COLO668 (cell line): Measurements from ENCODE around the gene CD83.
"Not testable (repeated sequence)": the region's sequence is repeated elsewhere in the genome, so short reads cannot be mapped to it uniquely, and the experiment has no call there.

Experiments used
- DNase-seq: peaks from one replicate; lab custom pipeline; 2025; ENCODE audit not compliant: unreplicated experiment; lab: John Stamatoyannopoulos, UW

Gene CD83, protein sequence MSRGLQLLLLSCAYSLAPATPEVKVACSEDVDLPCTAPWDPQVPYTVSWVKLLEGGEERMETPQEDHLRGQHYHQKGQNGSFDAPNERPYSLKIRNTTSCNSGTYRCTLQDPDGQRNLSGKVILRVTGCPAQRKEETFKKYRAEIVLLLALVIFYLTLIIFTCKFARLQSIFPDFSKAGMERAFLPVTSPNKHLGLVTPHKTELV

DNA sequence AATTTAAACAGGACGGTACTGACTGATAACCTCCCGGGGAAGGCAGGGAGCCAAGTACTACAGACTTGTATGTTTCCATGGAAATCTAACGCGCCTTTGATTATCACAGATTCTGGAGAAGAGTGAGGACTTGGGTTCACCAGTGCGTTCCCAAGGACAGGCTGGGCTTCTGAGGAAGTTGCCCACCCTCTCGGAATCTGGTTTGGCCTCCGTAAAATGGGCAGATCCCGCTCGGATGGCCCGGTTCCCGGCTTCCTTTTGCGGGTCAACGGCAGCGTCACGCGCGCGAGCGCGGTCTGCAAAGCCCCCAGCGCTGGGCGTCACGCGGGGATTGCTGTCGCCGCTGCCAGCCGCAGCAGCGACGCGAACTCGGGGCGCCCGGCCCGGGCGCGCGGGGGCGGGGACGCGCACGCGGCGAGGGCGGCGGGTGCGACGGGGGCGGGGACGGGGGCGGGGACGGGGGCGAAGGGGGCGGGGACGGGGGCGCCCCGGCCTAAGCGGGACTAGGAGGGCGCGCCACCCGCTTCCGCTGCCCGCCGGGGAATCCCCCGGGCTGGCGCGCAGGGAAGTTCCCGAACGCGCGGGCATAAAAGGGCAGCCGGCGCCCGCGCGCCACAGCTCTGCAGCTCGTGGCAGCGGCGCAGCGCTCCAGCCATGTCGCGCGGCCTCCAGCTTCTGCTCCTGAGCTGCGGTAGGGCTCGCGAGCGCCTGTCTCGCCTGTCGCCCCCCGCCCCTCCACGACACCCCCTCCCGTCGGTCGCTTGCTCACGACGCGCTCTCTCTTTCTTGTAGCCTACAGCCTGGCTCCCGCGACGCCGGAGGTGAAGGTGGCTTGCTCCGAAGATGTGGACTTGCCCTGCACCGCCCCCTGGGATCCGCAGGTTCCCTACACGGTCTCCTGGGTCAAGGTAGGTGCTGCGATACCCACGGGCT, at the start of gene CD83:
Gene CD83 (plus strand): TSS at position 615 of the 933 bp plus-strand sequence. CDS start 40 bp downstream, at position 655.
- peak; percentile 87 for DNase-seq

DNA sequence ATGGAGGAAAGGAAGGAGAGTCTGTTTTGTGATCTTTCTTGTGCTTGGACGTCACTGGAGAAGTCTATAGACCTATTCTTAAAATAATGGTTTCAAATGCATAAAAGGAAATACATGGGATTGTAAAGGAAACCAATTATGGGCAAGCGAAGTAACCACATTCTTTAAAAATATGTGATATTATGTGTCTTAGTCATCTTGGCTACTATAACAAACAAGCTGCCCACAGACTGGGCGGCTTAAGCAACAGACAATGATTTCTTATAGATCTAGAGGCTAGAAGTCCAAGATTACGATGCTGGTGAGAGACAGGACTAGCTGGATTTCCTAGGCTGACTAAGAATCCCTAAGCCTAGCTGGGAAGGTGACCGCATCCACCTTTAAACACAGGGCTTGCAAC, 49.4 kb upstream of the CD83 start:
- no peak for DNase-seq

DNA sequence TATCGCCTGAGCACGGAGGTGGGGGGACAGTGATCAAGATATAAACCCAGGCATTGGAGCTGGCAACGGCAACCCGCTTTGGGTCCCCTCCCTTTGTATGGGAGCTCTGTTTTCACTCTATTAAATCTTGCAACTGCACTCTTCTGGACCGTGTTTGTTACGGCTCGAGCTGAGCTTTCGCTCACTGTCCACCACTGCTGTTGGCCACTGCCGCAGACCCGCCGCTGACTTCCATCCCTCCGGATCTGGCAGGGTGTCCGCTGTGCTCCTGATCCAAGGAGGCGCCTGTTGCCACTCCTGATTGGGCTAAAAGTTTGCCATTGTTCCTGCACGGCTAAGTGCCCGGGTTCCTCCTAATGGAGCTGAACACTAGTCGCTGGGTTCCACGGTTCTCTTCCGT, 48.9 kb upstream of the CD83 start:
- no peak for DNase-seq

DNA sequence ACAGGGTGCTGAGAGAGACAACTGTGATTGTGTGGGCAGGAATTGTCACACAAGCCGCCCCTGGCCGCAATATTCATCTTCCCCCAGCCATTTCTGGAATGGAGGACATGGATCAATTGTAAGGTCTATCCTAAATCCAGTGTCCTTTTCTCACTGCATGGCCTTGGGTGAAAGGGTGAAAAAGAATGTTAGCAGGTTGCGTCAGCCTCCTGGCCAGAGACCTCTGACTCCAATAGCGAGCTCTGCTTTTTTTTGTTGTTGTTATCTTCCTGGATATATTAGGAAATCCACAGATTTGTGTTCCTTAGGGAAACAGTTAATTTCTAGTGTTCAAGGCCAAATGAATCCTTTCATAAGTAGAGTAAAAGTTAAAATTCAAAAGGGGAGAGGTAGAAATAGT, 47.1 kb upstream of the CD83 start:
- DNase-seq: no peak

DNA sequence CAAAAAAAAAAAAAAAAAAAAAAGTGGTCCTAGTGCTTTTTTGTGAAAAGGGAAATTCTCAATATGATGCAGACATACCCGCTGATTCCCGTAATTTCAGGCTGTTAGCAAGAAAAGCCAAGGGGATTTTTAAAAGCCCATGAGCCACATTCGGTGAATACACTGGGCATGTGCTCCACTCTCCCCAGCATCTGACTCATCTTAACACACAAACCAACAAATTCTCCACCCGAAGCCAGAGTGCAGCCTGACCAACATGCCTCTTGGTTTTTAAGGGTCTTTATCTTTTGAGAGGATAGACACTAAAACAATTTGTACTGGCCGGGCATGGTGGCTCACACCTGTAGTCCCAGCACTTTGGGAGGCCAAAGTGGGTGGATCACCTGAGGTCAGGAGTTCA, 45.5 kb upstream of the CD83 start:
- no peak for DNase-seq

DNA sequence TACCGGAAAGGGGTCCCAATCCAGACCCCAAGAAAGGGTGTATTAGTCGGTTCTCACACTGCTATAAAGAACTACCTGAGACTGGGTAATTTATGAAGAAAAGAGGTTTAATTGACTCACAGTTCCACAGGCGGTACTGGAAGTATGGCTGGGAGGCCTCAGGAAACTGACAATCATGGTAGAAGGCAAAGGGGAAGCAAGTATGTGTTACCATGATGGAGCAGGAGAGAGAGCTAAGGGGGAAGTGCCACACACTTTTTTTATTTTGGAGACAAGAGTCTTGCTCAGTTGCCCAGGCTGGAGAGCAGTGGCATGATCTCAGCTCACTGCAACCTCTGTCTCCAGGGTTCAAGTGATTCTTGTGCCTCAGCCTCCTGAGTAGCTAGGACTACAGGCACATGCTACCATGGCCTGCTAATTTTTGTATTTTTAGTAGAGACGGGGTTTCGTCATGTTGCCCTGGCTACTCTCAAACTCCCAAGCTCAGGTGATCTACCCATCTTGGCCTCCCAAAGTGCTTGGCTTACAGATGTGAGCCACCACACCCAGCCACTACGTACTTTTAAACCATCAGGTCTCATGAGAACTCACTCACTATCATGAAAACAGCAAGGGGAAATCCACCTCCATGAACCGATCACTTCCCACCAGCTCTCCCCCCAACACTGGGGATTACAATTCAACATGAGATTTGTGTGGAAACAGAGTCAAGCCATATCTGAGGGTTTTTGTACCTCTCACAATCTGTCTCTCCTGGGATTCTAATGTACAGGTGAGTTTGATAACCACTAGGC, 43.8 kb upstream of the CD83 start:
- not testable (repeated sequence) for DNase-seq

DNA sequence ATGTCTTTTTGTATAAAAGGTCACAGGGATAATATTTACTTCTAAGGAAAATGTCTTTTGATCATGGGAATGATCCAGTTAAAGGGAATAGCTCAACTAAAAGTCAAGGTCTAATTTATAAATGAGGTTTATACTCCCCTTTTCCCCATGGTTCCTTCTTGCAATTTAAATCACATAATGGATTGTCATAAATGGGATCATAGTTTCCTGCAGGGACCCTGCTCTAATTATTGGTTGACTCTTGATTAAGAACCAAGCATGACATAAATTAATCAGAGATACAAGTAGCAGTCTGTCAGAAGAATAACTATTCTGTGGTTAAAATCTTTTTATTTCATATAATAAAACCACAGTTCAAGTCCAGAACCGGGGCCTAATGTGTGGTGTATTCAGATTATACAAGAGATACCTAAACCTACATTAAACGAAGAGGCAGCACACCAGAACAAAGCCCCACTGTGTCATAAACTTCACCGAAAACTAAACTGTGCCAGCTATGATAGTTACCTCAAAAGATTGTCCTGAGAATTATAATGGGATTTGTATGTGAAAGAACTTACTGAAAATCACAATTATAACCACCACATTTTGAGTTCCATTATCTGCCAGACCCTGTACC, 43.0 kb upstream of the CD83 start:
- DNase-seq: no peak

DNA sequence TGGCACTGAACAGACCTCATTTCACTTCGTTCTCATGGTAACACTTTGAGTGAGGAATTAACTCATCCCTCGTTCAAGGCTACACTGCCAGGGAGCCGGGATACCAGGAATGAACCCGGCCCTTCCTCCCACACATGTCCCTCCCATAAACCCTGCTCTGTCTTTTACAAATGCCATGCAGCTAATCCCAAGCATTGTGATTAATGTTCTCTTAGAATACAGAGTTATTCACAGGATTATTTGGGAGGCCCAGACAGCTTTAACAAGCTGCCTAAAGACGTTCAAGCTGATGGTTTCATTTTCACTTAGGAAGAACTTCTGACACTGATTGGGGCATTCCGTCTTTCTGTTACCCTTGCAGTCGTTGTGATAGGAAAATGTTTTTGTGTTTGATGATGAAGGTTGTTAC, 42.5 kb upstream of the CD83 start:
- DNase-seq: no peak

DNA sequence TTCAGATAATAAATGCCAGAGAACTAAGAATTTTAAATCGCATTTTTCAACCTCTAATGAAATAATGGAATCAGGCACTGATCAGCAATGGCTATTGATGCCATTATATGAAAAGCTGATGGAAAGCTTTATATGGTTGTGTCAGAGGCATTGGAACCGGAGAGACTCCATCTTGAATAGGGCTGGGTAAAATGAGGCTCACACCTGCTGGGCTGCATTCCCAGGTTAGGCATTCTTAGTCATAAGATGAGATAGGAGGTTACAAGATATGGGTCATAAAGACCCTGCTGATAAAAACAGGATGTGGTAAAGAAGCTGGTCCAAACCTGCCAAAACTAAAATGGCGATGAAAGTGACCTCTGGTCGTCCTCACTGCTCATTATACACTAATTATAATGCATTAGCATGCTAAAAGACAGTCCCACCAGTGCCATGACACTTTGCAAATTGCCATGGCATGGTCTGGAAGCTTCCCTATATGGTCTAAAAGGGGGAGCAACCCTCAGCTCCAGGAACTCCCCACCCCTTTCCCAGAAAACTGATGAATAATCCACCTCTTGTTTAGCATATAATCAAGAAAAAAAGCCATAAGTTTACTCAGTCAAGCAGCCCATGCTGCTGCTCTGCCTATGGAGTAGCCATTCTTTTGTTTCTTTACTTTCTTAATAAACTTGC, 40.2 kb upstream of the CD83 start:
- no peak for DNase-seq

DNA sequence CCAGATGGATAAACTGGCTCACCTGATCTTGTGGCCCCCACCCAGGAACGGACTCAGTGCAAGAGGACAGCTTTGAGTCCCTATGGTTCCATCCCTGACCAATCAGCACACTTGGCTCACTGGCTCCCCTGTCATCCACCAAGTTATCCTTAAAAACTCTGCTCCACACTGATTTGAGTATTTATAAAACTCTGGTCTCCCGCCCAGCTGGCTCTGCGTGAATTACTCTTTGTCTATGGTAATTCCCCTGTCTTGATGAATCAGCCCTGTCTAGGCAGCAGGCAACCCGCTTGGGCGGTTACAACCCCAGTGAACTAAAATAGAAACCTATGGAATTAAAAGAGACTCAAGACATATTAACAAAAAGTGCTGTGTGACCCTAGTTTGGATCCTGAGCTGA, 38.1 kb upstream of the CD83 start:
- DNase-seq: no peak

DNA sequence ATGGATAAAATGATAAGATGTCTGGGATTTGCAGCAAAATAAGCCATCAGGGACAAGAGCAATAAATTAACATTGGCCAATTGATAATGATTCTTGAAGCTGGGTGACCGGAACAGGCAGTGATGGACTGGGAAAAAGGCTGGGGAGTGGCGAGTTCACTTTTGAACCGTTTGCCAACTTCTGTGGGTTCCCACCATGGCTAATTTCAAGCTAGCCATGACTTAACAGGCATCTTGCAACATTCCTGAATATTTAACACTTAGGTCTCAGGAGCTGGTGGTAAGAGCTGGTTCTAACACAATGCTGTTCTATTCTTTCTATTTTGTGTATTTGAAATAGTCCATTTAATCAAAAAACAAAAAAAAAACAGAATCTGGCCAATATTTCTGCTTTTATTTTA, 37.6 kb upstream of the CD83 start:
- DNase-seq: no peak

DNA sequence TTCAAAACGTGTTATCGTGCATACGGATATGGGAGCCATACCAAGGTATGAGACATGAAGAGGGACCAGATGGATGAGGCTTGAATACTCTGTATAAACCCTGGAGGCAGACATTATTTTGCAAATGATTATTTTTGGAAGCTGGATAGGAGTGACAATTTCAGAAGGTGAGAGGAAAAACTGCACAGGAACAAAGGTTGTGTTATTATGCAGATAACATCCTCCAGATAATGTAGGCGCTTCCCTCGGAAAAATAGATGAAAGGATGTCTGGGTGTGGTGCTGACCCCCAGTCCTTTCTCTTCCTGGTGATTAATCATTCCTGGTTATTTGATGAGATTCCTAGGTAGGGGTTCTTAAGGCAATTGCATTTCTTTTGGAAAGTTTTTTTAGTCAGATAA, 36.4 kb upstream of the CD83 start:
- DNase-seq: no peak

DNA sequence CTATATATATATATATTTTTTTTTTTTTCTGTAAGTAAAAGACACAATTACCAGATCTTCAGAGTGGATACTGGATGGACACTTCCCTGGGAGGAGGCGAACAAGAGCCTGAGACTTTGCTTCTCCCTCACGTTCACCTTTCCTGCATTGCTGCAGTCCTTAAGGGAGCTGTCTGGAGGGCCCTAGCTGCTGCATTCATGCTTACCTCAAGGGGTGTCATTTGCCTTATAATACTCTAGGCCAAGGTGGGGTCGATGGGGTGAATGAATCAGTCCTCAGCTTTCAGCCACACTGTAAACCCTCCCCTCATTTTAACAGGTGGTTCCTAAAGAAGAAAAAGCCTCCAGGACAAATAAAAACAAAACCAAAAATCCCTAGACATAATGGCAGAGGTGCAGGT, 34.8 kb upstream of the CD83 start:
- DNase-seq: no peak

DNA sequence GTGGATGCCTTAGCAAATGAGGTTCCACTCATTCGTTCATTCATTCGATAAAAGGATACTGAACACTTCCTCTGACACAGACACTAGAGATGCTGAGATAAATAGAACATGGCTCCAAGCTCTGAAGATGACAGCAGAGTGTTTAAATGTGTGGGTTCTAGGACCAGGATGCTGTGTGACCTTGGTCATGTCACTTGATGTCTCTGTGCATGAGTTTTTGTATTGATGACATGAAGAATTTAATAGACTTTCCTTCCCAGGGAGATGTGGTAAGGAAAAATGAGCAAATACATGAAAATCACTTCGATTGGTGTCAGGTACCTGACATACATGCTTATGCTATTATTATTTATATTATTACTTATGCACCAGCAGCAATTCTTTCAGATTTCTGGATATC, 34.3 kb upstream of the CD83 start:
- no peak for DNase-seq

DNA sequence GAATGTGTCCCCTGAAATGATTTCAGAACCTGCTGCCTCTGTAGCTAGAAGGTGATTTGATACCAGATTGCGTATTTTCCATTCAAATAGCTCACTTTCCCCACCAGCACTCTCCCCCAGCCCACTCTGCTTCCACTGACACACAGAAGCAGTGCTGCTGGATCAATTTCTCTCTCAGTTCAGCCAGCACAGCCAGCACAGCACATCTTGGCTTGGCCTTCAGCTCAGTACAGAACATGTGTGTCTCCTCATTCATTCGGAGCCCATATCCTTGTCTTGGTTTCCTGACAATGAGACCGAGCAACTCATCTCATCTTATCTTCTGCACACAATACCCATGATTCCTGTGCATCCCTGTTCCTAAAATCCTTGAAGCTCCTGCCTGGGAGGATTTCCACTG, 33.8 kb upstream of the CD83 start:
- no peak for DNase-seq

DNA sequence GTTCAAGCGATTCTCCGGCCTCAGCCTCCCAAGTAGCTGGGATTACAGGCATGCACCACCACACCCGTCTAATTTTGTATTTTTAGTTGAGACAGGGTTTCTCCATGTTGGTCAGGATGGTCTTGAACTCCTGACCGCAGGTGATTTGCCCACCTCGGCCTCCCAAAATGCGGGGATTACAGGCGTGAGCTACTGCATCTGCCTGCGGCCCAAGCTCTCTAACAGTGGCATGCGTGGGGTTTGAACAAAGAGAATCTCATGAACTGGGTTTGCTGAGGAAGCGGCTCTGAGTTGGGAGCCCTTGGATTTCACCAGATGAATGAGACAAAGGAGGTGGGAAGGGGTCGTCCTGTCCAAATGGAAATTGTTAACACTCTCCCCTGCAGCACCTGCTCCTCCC, 33.2 kb upstream of the CD83 start:
- DNase-seq: no peak

DNA sequence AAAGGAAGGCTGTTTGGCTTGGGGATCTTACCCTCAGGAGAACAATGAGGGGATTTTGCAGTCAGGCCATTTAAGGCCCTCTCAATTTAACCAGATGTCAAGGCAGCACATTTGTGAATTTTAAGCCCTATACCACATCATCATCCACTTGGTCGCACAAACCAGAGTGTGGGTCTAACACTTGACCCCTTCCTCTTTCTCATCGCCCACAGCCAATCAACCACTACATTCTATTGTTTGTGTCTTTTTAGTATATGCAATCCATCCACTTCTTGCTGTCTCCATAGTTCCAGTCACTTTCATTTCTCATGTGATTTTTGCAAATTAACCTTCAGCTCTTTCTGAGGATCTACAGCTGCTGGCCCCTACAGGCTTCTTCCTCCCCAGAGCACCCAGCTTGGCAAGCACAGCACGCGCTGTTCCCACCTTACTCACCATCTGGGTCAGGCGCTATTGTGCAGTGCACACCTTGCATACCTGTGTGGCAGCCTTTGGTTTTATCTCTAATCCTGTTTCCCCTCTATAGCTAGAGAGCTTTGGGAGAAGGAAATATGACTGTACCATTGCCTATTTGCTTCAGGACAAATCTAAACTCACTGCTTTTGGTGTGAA, 32.3 kb upstream of the CD83 start:
- DNase-seq: no peak

DNA sequence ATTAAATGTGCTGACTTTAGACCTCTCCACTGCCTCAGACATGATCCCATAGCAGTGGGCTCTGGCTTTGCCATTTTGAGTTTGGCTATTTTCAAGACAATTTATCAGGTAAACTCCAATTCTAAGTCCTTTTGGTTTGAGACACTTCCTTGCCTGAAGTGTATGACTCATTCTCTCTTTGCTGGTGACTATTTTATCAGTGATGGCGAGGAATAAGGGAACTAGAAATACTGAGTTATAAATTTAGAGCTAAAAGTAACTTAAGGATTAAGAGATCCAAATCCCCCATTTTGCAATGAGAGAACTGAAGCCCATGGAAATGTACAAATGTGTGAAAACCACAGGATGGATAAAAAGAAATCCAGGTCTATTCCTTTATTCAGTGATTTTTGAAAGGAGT, 30.9 kb upstream of the CD83 start:
- no peak for DNase-seq

DNA sequence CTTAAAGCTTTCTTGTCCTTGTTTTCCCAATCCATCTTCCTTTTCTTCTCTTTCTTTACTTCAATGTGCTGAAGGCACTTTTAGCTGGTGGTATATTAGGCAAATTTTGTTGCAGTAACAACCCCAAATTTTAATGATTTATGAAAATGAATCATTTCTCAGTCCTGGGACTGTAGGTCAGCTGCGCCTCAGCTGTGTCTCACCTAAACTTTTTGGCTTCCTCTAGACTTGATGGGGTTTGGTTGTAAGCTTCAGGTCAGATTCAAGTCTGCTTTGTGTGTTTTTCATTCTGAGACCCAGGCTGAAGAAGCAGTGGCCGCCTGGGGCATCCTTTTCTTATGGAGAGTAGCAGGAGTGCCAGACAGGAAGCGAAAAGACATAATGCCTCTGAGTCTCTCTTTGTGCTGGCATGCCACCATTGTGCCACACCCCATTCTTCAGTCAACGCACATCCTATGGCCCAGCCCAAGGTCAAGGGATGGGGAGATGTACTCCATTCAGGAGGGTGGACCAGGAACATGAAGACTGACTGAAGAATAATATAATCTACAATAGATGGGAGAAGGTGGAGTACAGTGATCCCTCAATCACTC, 28.9 kb upstream of the CD83 start:
- no peak for DNase-seq

DNA sequence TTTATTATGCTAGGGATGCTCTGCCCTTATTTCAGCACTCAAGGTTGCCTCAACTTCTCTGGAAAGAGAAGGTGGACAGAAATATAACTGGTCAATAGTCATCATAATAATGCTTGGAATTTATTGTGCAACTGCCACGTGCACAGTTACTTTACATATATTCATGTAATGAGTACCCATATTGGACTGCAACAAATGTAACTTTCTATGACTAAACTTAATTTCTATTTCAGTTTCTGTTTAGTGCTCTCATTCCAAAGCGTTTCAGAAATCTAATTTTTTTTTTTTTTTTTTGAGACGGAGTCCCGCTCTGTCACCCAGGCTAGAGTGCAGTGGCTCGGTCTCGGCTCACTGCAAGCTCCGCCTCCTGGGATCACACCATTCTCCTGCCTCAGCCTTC, 28.3 kb upstream of the CD83 start:
- DNase-seq: no peak
